Astrocyte (in vitro differentiated cells and primary cell): ENCODE measurements around the gene MAPKAPK3. TPM values are rescaled to one million over a fixed set of nuclear protein-coding genes. Genes with fewer than 3 reads are reported as not detected.

ENCODE experiments used
- DNase-seq: peaks from one replicate; pipeline ENCODE4 v3.0.0-alpha.2; 2010; ENCODE audit warnings: low read depth
- FAIRE-seq: peaks from 2 replicates; lab custom pipeline; 2011; peaks lifted over from hg19 to GRCh38; lab: Jason Lieb, UNC
- H2AFZ ChIP-seq: 2 replicates; pipeline ENCODE4 v1.6.0; 2012; ENCODE audit warnings: low read depth, low read length, inconsistent platforms
- H3K27ac ChIP-seq: 2 replicates; pipeline ENCODE4 v1.5.1; 2011; ENCODE audit warnings: low read depth, low read length, inconsistent platforms
- H3K27me3 ChIP-seq: 2 replicates; pipeline ENCODE4 v1.6.0; 2011; ENCODE audit warnings: low read length, inconsistent platforms; ENCODE audit not compliant: insufficient read depth
- H3K36me3 ChIP-seq: 2 replicates; pipeline ENCODE4 v1.5.1; 2011; ENCODE audit warnings: low read length, inconsistent platforms; ENCODE audit not compliant: insufficient read depth
- H3K4me1 ChIP-seq: 2 replicates; pipeline ENCODE4 v1.5.1; 2011; ENCODE audit warnings: low read length, inconsistent platforms; ENCODE audit not compliant: insufficient read depth
- H3K4me2 ChIP-seq: 2 replicates; pipeline ENCODE4 v1.6.0; 2012; ENCODE audit warnings: low read length, inconsistent platforms
- H3K4me3 ChIP-seq: 2 replicates; pipeline ENCODE4 v1.5.1; 2011; ENCODE audit warnings: low read depth, mild to moderate bottlenecking, low read length, inconsistent platforms; ENCODE audit not compliant: insufficient read depth
- H3K79me2 ChIP-seq: 2 replicates; pipeline ENCODE4 v1.6.0; 2012; ENCODE audit warnings: mild to moderate bottlenecking, low read length, inconsistent platforms; ENCODE audit not compliant: insufficient read depth
- H3K9ac ChIP-seq: 2 replicates; pipeline ENCODE4 v1.6.0; 2012; ENCODE audit warnings: mild to moderate bottlenecking, low read length, inconsistent platforms
- H3K9me3 ChIP-seq: 2 replicates; pipeline ENCODE4 v1.5.1; 2012; ENCODE audit warnings: low read depth, mild to moderate bottlenecking, low read length, inconsistent platforms; ENCODE audit not compliant: insufficient read depth
- H4K20me1 ChIP-seq: 2 replicates; pipeline ENCODE4 v1.6.0; 2012; ENCODE audit warnings: low read length, inconsistent platforms; ENCODE audit not compliant: insufficient read depth
- H3K27ac Mint-ChIP-seq: one replicate; pipeline ENCODE4 v1.8.0; 2021; ENCODE audit warnings: mild to moderate bottlenecking, mixed read lengths; ENCODE audit not compliant: unreplicated experiment
- H3K27me3 Mint-ChIP-seq: one replicate; pipeline ENCODE4 v1.8.0; 2021; ENCODE audit warnings: low read depth, mixed read lengths; ENCODE audit not compliant: unreplicated experiment
- H3K36me3 Mint-ChIP-seq: one replicate; pipeline ENCODE4 v1.8.0; 2021; ENCODE audit warnings: low read depth, mixed read lengths; ENCODE audit not compliant: unreplicated experiment
- H3K4me1 Mint-ChIP-seq: one replicate; pipeline ENCODE4 v1.8.0; 2021; ENCODE audit warnings: low read depth, mixed read lengths; ENCODE audit not compliant: unreplicated experiment
- H3K4me3 Mint-ChIP-seq: one replicate; pipeline ENCODE4 v1.8.0; 2021; ENCODE audit warnings: mild to moderate bottlenecking, moderate library complexity, mixed read lengths; ENCODE audit not compliant: unreplicated experiment
- H3K9me3 Mint-ChIP-seq: one replicate; pipeline ENCODE4 v1.8.0; 2021; ENCODE audit warnings: mild to moderate bottlenecking, mixed read lengths; ENCODE audit not compliant: unreplicated experiment
- CTCF ChIP-seq: IDR thresholded peaks from 2 replicates; pipeline ENCODE4 v1.5.1; 2011; ENCODE audit warnings: low read depth, mild to moderate bottlenecking, inconsistent platforms, low read length, moderate library complexity; ENCODE audit not compliant: insufficient read depth
- EZH2 ChIP-seq: IDR thresholded peaks from 2 replicates; pipeline ENCODE4 v1.6.1; 2012; ENCODE audit warnings: mild to moderate bottlenecking, low read length, inconsistent platforms; ENCODE audit not compliant: insufficient read depth
- total RNA-seq: library from RNA; stranded (reverse); gene quantifications from 2 replicates; pipeline ENCODE4 v1.2.1, GENCODE V29; 2021

The MAPKAPK3 gene
- total RNA-seq, 1 donor from 2014 or later, result 23.4 TPM

- H3K4me2 ChIP-seq, result no peak overlapping the region
- Mint-ChIP-seq H3K9me3 (no peaks in the 10 kb centered on the region), H3K4me3 (peak overlapping the region; percentile 82), H3K4me1 (peaks cover 5% of the 10 kb centered on the region), H3K27me3 (peaks cover 50% of the 10 kb centered on the region), H3K36me3 (peaks cover 3% of the 10 kb centered on the region), H3K27ac (no peak overlapping the region)
- H4K20me1 ChIP-seq, result peaks cover 4% of the 10 kb centered on the region
- no peak overlapping the region for H3K27ac ChIP-seq
- H3K27me3 ChIP-seq, result no peaks in the 10 kb centered on the region
- no peak overlapping the region for H3K4me3 ChIP-seq
- no peak overlapping the region for H2AFZ ChIP-seq
- H3K4me1 ChIP-seq, result peaks cover 26% of the 10 kb centered on the region
- no peaks in the 10 kb centered on the region for H3K9me3 ChIP-seq
- no peaks in the 10 kb centered on the region for H3K36me3 ChIP-seq
- H3K79me2 ChIP-seq, result peaks cover 5% of the 10 kb centered on the region
- DNase-seq (no peak), FAIRE-seq (no peak)
- TF ChIP-seq EZH2 (no peak), CTCF (no peak)
- no peak overlapping the region for H3K9ac ChIP-seq
These were observed 3.7 kb upstream of the MAPKAPK3 start for GRCh38 chr3:50612970-50613846.

- Mint-ChIP-seq H3K27me3 (peaks cover 37% of the 10 kb centered on the region), H3K36me3 (peaks cover under 1% of the 10 kb centered on the region), H3K4me3 (no peak overlapping the region), H3K4me1 (peaks cover 5% of the 10 kb centered on the region), H3K9me3 (no peaks in the 10 kb centered on the region), H3K27ac (no peak overlapping the region)
- Histone ChIP-seq H4K20me1 (peaks cover 4% of the 10 kb centered on the region), H3K36me3 (no peaks in the 10 kb centered on the region), H3K27me3 (no peaks in the 10 kb centered on the region), H3K9me3 (no peaks in the 10 kb centered on the region), H3K4me3 (no peak overlapping the region), H2AFZ (no peak overlapping the region), H3K4me2 (no peak overlapping the region), H3K9ac (no peak overlapping the region), H3K79me2 (peaks cover 5% of the 10 kb centered on the region), H3K4me1 (peaks cover 26% of the 10 kb centered on the region), H3K27ac (no peak overlapping the region)
- TF ChIP-seq EZH2 (no peak), CTCF (no peak)
- DNase-seq (no peak), FAIRE-seq (no peak)
These were observed 1.8 kb upstream of the MAPKAPK3 start for GRCh38 chr3:50615190-50615589.
